HepG2 (cell line): Measurements from ENCODE around the gene DPP6. TPM values are rescaled to one million over a fixed set of nuclear protein-coding genes. Genes with fewer than 3 reads are reported as not detected.

ENCODE experiments used
- ATAC-seq: fragments of 200-7000 bp; cut with Tn5 transposase; 3 replicates; pipeline ENCODE4 v1.9.1; 2020; ENCODE audit warnings: mild to moderate bottlenecking, moderate library complexity
- BruUV-seq: library from RNA; stranded (reverse); fragments of 400-500 nt; replicated peaks from 2 replicates; lab custom pipeline; 2021; lab: Mats Ljungman, UMichigan
- CTCF ChIA-PET: fragments of 300-600 bp; formaldehyde crosslinking; extraction: SDS; loops from one replicate; lab custom pipeline; 2021; ENCODE audit warnings: low total read pairs, inconsistent platforms, low intra/inter-chr PET ratio; lab: Yijun Ruan, JAX
- POLR2A ChIA-PET: fragments of 350-600 bp; sonication (Branson Sonifier 250); formaldehyde crosslinking; loops from one replicate; lab custom pipeline; 2020; ENCODE audit warnings: antibody characterized with exemption, inconsistent platforms; lab: Yijun Ruan, JAX
- DNase-seq: peaks from one replicate; pipeline ENCODE4 v3.0.0-alpha.2; 2015; ENCODE audit warnings: low spot score
- FAIRE-seq: peaks from 3 replicates; lab custom pipeline; 2011; peaks lifted over from hg19 to GRCh38; lab: Jason Lieb, UNC
- H2AFZ ChIP-seq: one replicate; pipeline ENCODE4 v1.6.1; 2011; ENCODE audit warnings: low read length, inconsistent platforms
- H3K27ac ChIP-seq: fragments of 300-600 bp; 3 replicates; pipeline ENCODE4 v1.8.0; 2011; ENCODE audit warnings: mixed run types, mild to moderate bottlenecking, mixed read lengths, low read length, inconsistent platforms; ENCODE audit not compliant: insufficient read depth; ENCODE audit errors: extremely low read length
- H3K27me3 ChIP-seq, 2 experiments: fragments of 200-600 bp in 1 of 2; 2 replicates in 1 of 2; 3 replicates in 1 of 2; pipeline versions ENCODE4 v1.6.0 to v1.8.0; 2011; ENCODE audit warnings: low read length in 2 of 2, mild to moderate bottlenecking in 2 of 2, moderate library complexity in 2 of 2, inconsistent platforms in 1 of 2; ENCODE audit not compliant: insufficient read depth in 2 of 2, control insufficient read depth in 1 of 2
- H3K36me3 ChIP-seq, 2 experiments: fragments of 200-600 bp in 1 of 2; replicated peaks in 1 of 2; 2 replicates in 1 of 2; 3 replicates in 1 of 2; pipeline versions ENCODE4 v1.5.1 to v1.8.0; 2011; ENCODE audit warnings: low read length in 2 of 2, inconsistent platforms in 1 of 2; ENCODE audit not compliant: insufficient read depth in 2 of 2, control insufficient read depth in 1 of 2
- H3K4me1 ChIP-seq: 2 replicates; pipeline ENCODE4 v1.5.1; 2012; ENCODE audit warnings: low read length, inconsistent platforms; ENCODE audit not compliant: insufficient read depth
- H3K4me2 ChIP-seq: 2 replicates; pipeline ENCODE4 v1.6.0; 2011; ENCODE audit warnings: low read depth, low read length, inconsistent platforms
- H3K4me3 ChIP-seq, 3 experiments: fragments of 200-600 bp in 1 of 3; sonication (generic), shearing (Covaris generic) in 1 of 3; replicated peaks in 1 of 3; 2 replicates each; pipeline ENCODE4 v1.5.1; 2011 to 2016; ENCODE audit warnings: low read length in 3 of 3, inconsistent platforms in 2 of 3, low read depth in 2 of 3, mild to moderate bottlenecking in 2 of 3, control low read depth in 1 of 3, mixed read lengths in 1 of 3; ENCODE audit not compliant: insufficient read depth in 1 of 3
- H3K79me2 ChIP-seq: one replicate; pipeline ENCODE4 v1.6.1; 2011; ENCODE audit warnings: low read length, inconsistent platforms; ENCODE audit not compliant: insufficient read depth
- H3K9ac ChIP-seq: 2 replicates; pipeline ENCODE4 v1.6.0; 2011; ENCODE audit warnings: mild to moderate bottlenecking, low read depth, low read length, inconsistent platforms; ENCODE audit not compliant: insufficient read depth
- H3K9me3 ChIP-seq: 2 replicates; pipeline ENCODE4 v1.5.1; 2012; ENCODE audit warnings: mild to moderate bottlenecking, low read length
- H4K20me1 ChIP-seq: 2 replicates; pipeline ENCODE4 v1.6.0; 2011; ENCODE audit warnings: inconsistent platforms, mild to moderate bottlenecking, low read length, moderate library complexity; ENCODE audit not compliant: insufficient read depth
- ADNP ChIP-seq: sonication (generic); formaldehyde crosslinking; IDR thresholded peaks from 2 replicates; pipeline ENCODE4 v1.4.0; 2020; ENCODE audit warnings: missing genetic modification reagents
- AKAP8 ChIP-seq: sonication (generic); formaldehyde crosslinking; IDR thresholded peaks from 2 replicates; pipeline ENCODE4 v1.5.1; 2020; ENCODE audit warnings: mild to moderate bottlenecking, missing genetic modification reagents
- CEBPG ChIP-seq: IDR thresholded peaks from 2 replicates; pipeline ENCODE4 v1.6.1; 2016
- FOXO1 ChIP-seq: sonication (generic); formaldehyde crosslinking; IDR thresholded peaks from 2 replicates; pipeline ENCODE4 v1.4.0; 2020; ENCODE audit warnings: missing genetic modification reagents
- HNRNPUL1 ChIP-seq: fragments of 200-400 bp; formaldehyde crosslinking; IDR thresholded peaks from 2 replicates; pipeline ENCODE4 v1.6.1; 2017; ENCODE audit warnings: low read depth, mild to moderate bottlenecking, low read length, moderate library complexity
- KDM5B ChIP-seq: sonication (generic); formaldehyde crosslinking; IDR thresholded peaks from 2 replicates; pipeline ENCODE4 v1.4.0; 2020; ENCODE audit warnings: missing genetic modification reagents, mild to moderate bottlenecking, borderline replicate concordance
- LCORL ChIP-seq, 2 experiments: fragments of 450-650 bp in 1 of 2; sonication (generic) in 1 of 2; formaldehyde crosslinking in 1 of 2; IDR thresholded peaks; 2 replicates each; pipeline versions ENCODE4 v1.5.0 to v1.6.1; 2017 to 2020; ENCODE audit warnings: antibody characterized with exemption in 1 of 2, missing genetic modification reagents in 1 of 2
- MTERF4 ChIP-seq: sonication (generic); formaldehyde crosslinking; IDR thresholded peaks from 2 replicates; pipeline ENCODE4 v1.8.0; 2023; ENCODE audit warnings: mild to moderate bottlenecking, missing genetic modification reagents
- SIN3B ChIP-seq: fragments of 150-350 bp; IDR thresholded peaks from 2 replicates; pipeline ENCODE4 v1.6.1; 2014; ENCODE audit warnings: low read length
- SP2 ChIP-seq: sonication (generic); formaldehyde crosslinking; IDR thresholded peaks from 2 replicates; pipeline ENCODE4 v1.5.1; 2020; ENCODE audit warnings: mild to moderate bottlenecking, missing genetic modification reagents
- ZKSCAN1 ChIP-seq: fragments of 150-350 bp; IDR thresholded peaks from 2 replicates; pipeline ENCODE4 v1.6.1; 2014; ENCODE audit warnings: low read length
- ZNF333 ChIP-seq: sonication (generic); formaldehyde crosslinking; IDR thresholded peaks from 2 replicates; pipeline ENCODE4 v1.4.0; 2020; ENCODE audit warnings: mild to moderate bottlenecking, missing genetic modification reagents, borderline replicate concordance
- ZNF512B ChIP-seq: sonication (generic); formaldehyde crosslinking; IDR thresholded peaks from 2 replicates; pipeline ENCODE4 v1.5.1; 2020; ENCODE audit warnings: missing genetic modification reagents, mild to moderate bottlenecking, borderline replicate concordance
- ZNF772 ChIP-seq: sonication (generic); formaldehyde crosslinking; IDR thresholded peaks from 2 replicates; pipeline ENCODE4 v1.5.0; 2020; ENCODE audit warnings: mild to moderate bottlenecking, missing genetic modification reagents
- WGBS: methylation state at CpG from one replicate; pipeline ENCODE4 v1.1.6; 2017; ENCODE audit warnings: low lambda C conversion rate; 5-methylcytosine and 5-hydroxymethylcytosine counted together
- in situ Hi-C: cut with HindIII; loops from 2 replicates; pipeline ENCODE4 v1.10.0; 2017; ENCODE audit warnings: low pct_unique_long_range_greater_than_20kb; ENCODE audit not compliant: extremely low pct_ligation_motif_present
- intact Hi-C: fragments of 100-400 bp; cut with micrococcal nuclease; formaldehyde crosslinking; loops from one replicate; pipeline ENCODE4 v1.10.0; 2022; ENCODE audit not compliant: unreplicated experiment
- polyA plus RNA-seq, 8 experiments: library from polyadenylated mRNA; depleted of rRNA in 3 of 8; stranded (reverse) in 7 of 8; unstranded in 1 of 8; fragments of >200 nt; fragmentation: Illumina TruSeq in 4 of 8; extraction: Trizol in 4 of 8; gene quantifications; 2 replicates each; pipeline versions ENCODE4 v1.2.1 to v1.2.3, GENCODE V29; 2011 to 2016; ENCODE audit warnings: low read depth in 4 of 8, missing spikeins in 1 of 8, mixed read lengths in 1 of 8; ENCODE audit not compliant: insufficient read depth in 1 of 8
- total RNA-seq, 5 experiments: library from RNA; depleted of rRNA; stranded (reverse); fragments of >200 nt; fragmentation: Illumina TruSeq; extraction: Trizol; gene quantifications; 2 replicates each; pipeline ENCODE4 v1.2.3, GENCODE V29; 2016; ENCODE audit warnings: low read depth in 1 of 5

The DPP6 gene
- total and polyA plus RNA-seq, 2 of the 13 experiments (the other 11 are each of a cell fraction or from before 2014, with no cell fraction given), result not detected

GRCh38 chr7:154653281-154653680 is 601.1 kb downstream of the DPP6 start:
- Histone ChIP-seq H3K9ac (no peak overlapping the region), H2AFZ (no peak overlapping the region)
- no TSS peak for BruUV-seq

More at GRCh38 chr7:154653281-154653680, 601.1 kb downstream of the DPP6 start:
- CTCF ChIA-PET, result no interaction called here
- FAIRE-seq (no peak), ATAC-seq (no peak), DNase-seq (no peak)
- no peak overlapping the region for H3K27ac ChIP-seq
- H4K20me1 ChIP-seq, result no peaks in the 10 kb centered on the region
- no peak overlapping the region for H3K4me3 ChIP-seq
- H3K4me2 ChIP-seq, result no peak overlapping the region
- no peaks in the 10 kb centered on the region for H3K36me3 ChIP-seq
- WGBS, result 0% methylated on average over 1 of the region's 1 CpG
- POLR2A ChIA-PET, result no interaction called here
- intact Hi-C loops (no loop called here), in situ Hi-C loops (no loop called here)
- no peaks in the 10 kb centered on the region for H3K4me1 ChIP-seq
- TF ChIP-seq CEBPG (CRISPR knock-in tag) (no peak), ADNP (CRISPR knock-in tag) (no peak), ZNF772 (CRISPR knock-in tag) (no peak), FOXO1 (CRISPR knock-in tag) (no peak), ZNF512B (CRISPR knock-in tag) (no peak), SP2 (no peak), LCORL (IDR thresholded peaks at IDR 0.05) (no peak), LCORL (CRISPR knock-in tag; IDR thresholded peaks at IDR 0.05) (no peak), ZNF333 (CRISPR knock-in tag) (no peak), KDM5B (CRISPR knock-in tag) (no peak), SIN3B (no peak), HNRNPUL1 (no peak), ZKSCAN1 (no peak), AKAP8 (CRISPR knock-in tag) (no peak), MTERF4 (no peak)
- H3K79me2 ChIP-seq, result no peaks in the 10 kb centered on the region
- no peaks in the 10 kb centered on the region for H3K9me3 ChIP-seq
- H3K27me3 ChIP-seq, result peaks cover 0 to 21% of the 10 kb centered on the region in 2 experiments; a peak in 3 of 5 replicates
